HG03469 (cell line): ENCODE measurements around the gene AGL.
"Not testable (repeated sequence)": the region's sequence is repeated elsewhere in the genome, so short reads cannot be mapped to it uniquely, and the experiment has no call there.

Source experiments
- ATAC-seq: cut with Tn5 transposase; IDR thresholded peaks from one replicate; pipeline ENCODE4 v1.9.1; 2021; ENCODE audit warnings: mild to moderate bottlenecking, moderate library complexity, moderate number of reproducible peaks; ENCODE audit not compliant: unreplicated experiment

The AGL gene

GRCh38 chr1:99972066-99972465 is 121.9 kb downstream of the AGL start:
- not testable (repeated sequence) for ATAC-seq
